PFSK-1 (cell line): ENCODE measurements around the gene CCNYL1.

Experiments used
- FOXP2 ChIP-seq: optimal IDR thresholded peaks from 2 replicates; pipeline ENCODE3; 2011; ENCODE audit warnings: borderline replicate concordance, control low read depth, inconsistent platforms; ENCODE audit not compliant: insufficient read depth; ENCODE audit errors: extremely low read length, extremely low read depth
- POLR2AphosphoS5 ChIP-seq: IDR thresholded peaks from 2 replicates; pipeline ENCODE4 v1.6.1; 2012; ENCODE audit warnings: low read depth, mild to moderate bottlenecking, control low read depth, low read length, moderate library complexity
- SIN3A ChIP-seq: IDR thresholded peaks from 2 replicates; pipeline ENCODE4 v1.6.1; 2012; ENCODE audit warnings: mild to moderate bottlenecking, low read length, moderate library complexity, borderline replicate concordance; ENCODE audit not compliant: insufficient read depth
- TAF1 ChIP-seq: IDR thresholded peaks from 2 replicates; pipeline ENCODE4 v1.6.1; 2012; ENCODE audit warnings: low read length, control low read depth, borderline replicate concordance; ENCODE audit not compliant: insufficient read depth
- TF ChIP-seq, protein P1 (sequence below), 2 experiments: IDR thresholded peaks; 2 replicates each; pipeline versions ENCODE4 v1.6.1 to v1.8.0; 2011 to 2012; ENCODE audit warnings: low read depth in 2 of 2, low read length in 2 of 2, control low read depth in 1 of 2, inconsistent platforms in 1 of 2, mild to moderate bottlenecking in 1 of 2, moderate library complexity in 1 of 2; ENCODE audit not compliant: insufficient read depth in 1 of 2

The CCNYL1 gene

DNA sequence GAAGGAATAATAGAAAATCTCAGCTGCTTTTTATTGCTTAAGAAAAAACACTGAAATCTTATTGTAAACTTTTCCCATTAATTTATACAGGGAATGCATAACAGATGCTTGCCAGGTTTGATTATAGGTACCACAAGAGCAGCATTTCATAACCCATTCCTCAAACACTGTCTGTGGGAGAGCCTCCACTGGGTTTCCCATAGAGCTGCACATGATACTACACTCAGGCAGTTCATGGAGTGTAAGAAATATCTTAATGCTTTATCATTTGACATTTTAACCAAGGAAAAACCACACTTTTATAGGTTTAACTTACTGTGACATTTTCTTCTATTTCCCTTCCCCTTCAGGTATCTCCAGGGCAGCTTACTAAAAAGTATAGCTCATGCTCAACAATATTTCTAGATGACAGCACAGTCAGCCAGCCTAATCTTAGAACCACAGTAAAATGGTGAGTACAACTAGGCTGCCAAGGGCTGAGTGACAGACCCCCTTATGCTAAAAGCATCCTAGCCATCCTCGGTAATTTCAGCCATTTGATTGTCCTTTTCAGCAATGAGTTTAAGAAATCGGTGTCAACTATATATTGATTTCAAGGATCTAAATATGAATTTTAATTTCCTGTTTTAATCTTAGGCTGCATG, 22.3 kb downstream of the CCNYL1 start:
- TF ChIP-seq FOXP2 (no peak), SIN3A (no peak), POLR2AphosphoS5 (no peak), TAF1 (no peak)
- TF ChIP-seq, protein P1, sequence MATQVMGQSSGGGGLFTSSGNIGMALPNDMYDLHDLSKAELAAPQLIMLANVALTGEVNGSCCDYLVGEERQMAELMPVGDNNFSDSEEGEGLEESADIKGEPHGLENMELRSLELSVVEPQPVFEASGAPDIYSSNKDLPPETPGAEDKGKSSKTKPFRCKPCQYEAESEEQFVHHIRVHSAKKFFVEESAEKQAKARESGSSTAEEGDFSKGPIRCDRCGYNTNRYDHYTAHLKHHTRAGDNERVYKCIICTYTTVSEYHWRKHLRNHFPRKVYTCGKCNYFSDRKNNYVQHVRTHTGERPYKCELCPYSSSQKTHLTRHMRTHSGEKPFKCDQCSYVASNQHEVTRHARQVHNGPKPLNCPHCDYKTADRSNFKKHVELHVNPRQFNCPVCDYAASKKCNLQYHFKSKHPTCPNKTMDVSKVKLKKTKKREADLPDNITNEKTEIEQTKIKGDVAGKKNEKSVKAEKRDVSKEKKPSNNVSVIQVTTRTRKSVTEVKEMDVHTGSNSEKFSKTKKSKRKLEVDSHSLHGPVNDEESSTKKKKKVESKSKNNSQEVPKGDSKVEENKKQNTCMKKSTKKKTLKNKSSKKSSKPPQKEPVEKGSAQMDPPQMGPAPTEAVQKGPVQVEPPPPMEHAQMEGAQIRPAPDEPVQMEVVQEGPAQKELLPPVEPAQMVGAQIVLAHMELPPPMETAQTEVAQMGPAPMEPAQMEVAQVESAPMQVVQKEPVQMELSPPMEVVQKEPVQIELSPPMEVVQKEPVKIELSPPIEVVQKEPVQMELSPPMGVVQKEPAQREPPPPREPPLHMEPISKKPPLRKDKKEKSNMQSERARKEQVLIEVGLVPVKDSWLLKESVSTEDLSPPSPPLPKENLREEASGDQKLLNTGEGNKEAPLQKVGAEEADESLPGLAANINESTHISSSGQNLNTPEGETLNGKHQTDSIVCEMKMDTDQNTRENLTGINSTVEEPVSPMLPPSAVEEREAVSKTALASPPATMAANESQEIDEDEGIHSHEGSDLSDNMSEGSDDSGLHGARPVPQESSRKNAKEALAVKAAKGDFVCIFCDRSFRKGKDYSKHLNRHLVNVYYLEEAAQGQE (IDR thresholded peaks at IDR 0.05; ENCODE audit: insufficient read depth in 1 of 2, low read depth in 2 of 2, low read length in 2 of 2) = no peak

DNA sequence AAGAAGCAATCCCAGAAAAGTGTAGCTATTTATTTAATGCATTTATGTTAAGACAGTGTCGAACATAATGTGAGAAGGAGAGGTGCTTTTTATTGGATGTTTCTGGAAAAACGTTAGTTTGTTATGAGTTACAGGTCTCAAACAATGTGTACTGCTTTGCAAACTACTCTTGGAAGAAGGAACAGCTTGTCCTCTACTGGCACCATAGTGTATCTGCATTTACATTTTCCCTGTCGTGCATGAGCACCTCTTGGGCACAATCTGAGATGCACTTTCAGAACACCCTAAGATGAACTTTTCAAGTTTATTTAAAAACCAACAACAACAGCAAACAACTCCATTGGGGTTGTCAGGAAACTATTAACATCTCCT, 22.8 kb downstream of the CCNYL1 start:
- TF ChIP-seq FOXP2 (no peak), SIN3A (no peak), TAF1 (no peak), POLR2AphosphoS5 (no peak)
- TF ChIP-seq, protein P1 (IDR thresholded peaks at IDR 0.05; ENCODE audit: insufficient read depth in 1 of 2, low read depth in 2 of 2, low read length in 2 of 2) = no peak

DNA sequence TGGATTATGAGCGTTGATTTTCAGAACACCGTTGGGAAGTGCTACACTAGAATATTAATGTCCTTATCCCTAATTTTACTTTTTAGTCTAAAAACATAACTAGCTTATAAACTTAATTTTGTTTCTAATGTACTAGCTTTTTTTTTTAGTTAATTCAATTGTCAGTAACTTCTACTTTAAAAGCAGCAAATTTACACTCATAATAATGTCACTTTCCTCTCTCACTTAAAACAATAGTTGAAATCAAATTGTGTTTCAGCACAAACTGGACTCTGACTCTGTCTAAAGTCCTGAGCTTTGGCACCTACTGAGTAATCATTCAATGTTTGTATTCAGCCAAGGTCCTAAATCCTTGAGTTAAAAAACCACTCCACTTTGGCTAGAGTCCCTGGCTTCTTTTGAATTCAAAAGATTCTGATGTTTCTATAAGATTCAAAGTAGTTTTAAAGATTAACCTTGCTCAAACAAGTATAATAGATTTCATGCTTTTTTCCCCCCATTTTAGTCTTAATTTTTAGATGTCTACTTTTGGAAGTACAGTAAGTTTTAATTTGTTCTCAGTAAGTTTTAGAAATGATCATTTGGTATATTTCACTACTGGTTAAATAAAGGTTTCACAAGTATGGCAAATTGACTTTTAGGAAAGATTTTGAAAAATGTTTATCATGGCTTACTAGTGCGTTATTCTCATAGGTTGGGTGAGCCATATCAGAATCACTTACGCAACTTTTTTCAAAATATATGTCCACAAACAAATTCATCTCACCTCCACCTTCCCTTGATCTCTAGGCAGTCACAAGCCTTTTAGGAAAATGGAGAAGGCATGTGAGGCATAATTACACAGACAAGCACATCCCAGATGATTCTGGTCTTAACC, 23.4 kb downstream of the CCNYL1 start:
- TF ChIP-seq SIN3A (no peak), POLR2AphosphoS5 (no peak), FOXP2 (no peak), TAF1 (no peak)
- TF ChIP-seq, protein P1 (IDR thresholded peaks at IDR 0.05; ENCODE audit: insufficient read depth in 1 of 2, low read depth in 2 of 2, low read length in 2 of 2) = no peak

DNA sequence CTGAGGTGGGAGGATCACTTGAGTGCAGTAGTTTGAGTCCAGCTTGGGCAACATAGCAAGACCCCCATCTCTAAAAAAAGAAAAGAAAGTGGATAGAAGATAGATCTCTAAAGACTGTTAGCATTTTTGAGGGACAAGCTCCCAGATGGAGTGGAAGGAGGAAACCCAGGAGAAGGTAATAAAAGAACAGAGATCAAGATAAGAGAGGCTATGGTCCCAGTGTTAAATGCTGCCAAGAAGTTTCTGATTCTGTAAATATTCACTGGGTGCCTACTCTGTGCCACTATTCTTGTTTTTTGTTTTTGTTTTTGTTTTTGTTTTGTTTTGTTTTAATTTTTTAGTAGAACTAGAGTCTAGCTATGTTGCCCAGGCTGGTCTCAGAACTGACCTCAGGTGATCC, 32.1 kb downstream of the CCNYL1 start:
- TF ChIP-seq, protein P1 (IDR thresholded peaks at IDR 0.05; ENCODE audit: insufficient read depth in 1 of 2, low read depth in 2 of 2, low read length in 2 of 2) = no peak
- TF ChIP-seq POLR2AphosphoS5 (no peak), TAF1 (no peak), SIN3A (no peak), FOXP2 (no peak)
